HK-2 (cell line): ENCODE measurements around the gene JMJD1C.
"Not testable (repeated sequence)": the region's sequence is repeated elsewhere in the genome, so short reads cannot be mapped to it uniquely, and the experiment has no call there.

Experiments
- DNase-seq: peaks from one replicate; pipeline ENCODE4 v3.0.0-alpha.2; 2018; ENCODE audit not compliant: unreplicated experiment

JMJD1C gene

GRCh38 chr10:63260860-63261251 is 204.9 kb downstream of the JMJD1C start:
- DNase-seq = no peak

GRCh38 chr10:63260103-63260859 is 205.5 kb downstream of the JMJD1C start:
- no peak for DNase-seq

- no peak for DNase-seq
Measured at GRCh38 chr10:63258920-63259678, 206.7 kb downstream of the JMJD1C start.

GRCh38 chr10:63257778-63258177 is 208.0 kb downstream of the JMJD1C start:
- DNase-seq = no peak

GRCh38 chr10:63256009-63256773 is 209.6 kb downstream of the JMJD1C start:
- DNase-seq = no peak

- no peak for DNase-seq
Measured at GRCh38 chr10:63255316-63255715, 210.5 kb downstream of the JMJD1C start.

GRCh38 chr10:63253040-63253439 is 212.7 kb downstream of the JMJD1C start:
- no peak for DNase-seq

GRCh38 chr10:63252095-63252762 is 213.5 kb downstream of the JMJD1C start:
- no peak for DNase-seq

GRCh38 chr10:63250032-63250431 is 215.7 kb downstream of the JMJD1C start:
- DNase-seq = no peak

- no peak for DNase-seq
Measured at GRCh38 chr10:63247771-63248170, 218.0 kb downstream of the JMJD1C start.

- DNase-seq = no peak
Measured at GRCh38 chr10:63246356-63246755, 219.4 kb downstream of the JMJD1C start.

GRCh38 chr10:63241841-63242281 is 223.9 kb downstream of the JMJD1C start:
- no peak for DNase-seq

GRCh38 chr10:63240807-63241206 is 225.0 kb downstream of the JMJD1C start:
- DNase-seq = no peak

- DNase-seq = no peak
Measured at GRCh38 chr10:63238501-63238900, 227.3 kb downstream of the JMJD1C start.

GRCh38 chr10:63237396-63237795 is 228.4 kb downstream of the JMJD1C start:
- no peak for DNase-seq

GRCh38 chr10:63236113-63236935 is 229.5 kb downstream of the JMJD1C start:
- DNase-seq = peak; percentile 16

- not testable (repeated sequence) for DNase-seq
Measured at GRCh38 chr10:63235136-63235535, 230.6 kb downstream of the JMJD1C start.

- no peak for DNase-seq
Measured at GRCh38 chr10:63229161-63229560, 236.6 kb downstream of the JMJD1C start.

- no peak for DNase-seq
Measured at GRCh38 chr10:63228237-63228636, 237.5 kb downstream of the JMJD1C start.

GRCh38 chr10:63227207-63227895 is 238.4 kb downstream of the JMJD1C start:
- DNase-seq = no peak
